Skin epidermis (tissue), 12 donors: Measurements from ENCODE around the gene PLA2G2D.

Source experiments
- H3K27ac ChIP-seq, 21 experiments: fragments of 200-600 bp; sonication (generic) in 11 of 21; one replicate each; pipeline ENCODE4 v1.5.0; 2020; ENCODE audit warnings: mild to moderate bottlenecking in 3 of 21, inconsistent platforms in 2 of 21, moderate library complexity in 2 of 21
- H3K4me3 ChIP-seq, 7 experiments: fragments of 200-600 bp; sonication (generic) in 2 of 7; one replicate each; pipeline ENCODE4 v1.5.0; 2020; ENCODE audit warnings: inconsistent platforms in 2 of 7, mild to moderate bottlenecking in 2 of 7, moderate library complexity in 1 of 7

The PLA2G2D gene

GRCh38 chr1:20119347-20119746 is at the start of gene PLA2G2D:
Gene PLA2G2D (minus strand): TSS chr1:20119536. CDS start chr1:20119498, 38 bp downstream.
- H3K27ac ChIP-seq: no peak within 1 kb of the TSS
- no peak within 1 kb of the TSS for H3K4me3 ChIP-seq

- H3K4me3 ChIP-seq: no peak overlapping the region
- H3K27ac ChIP-seq: no peak overlapping the region
These were observed 49.5 kb upstream of the PLA2G2D start for GRCh38 chr1:20168564-20169491.

- H3K27ac ChIP-seq: no peak overlapping the region
These were observed 47.8 kb upstream of the PLA2G2D start for GRCh38 chr1:20167126-20167525.

GRCh38 chr1:20166051-20166450 is 46.7 kb upstream of the PLA2G2D start:
- H3K27ac ChIP-seq: no peak overlapping the region
- no peak overlapping the region for H3K4me3 ChIP-seq

More at GRCh38 chr1:20167126-20167525, 47.8 kb upstream of the PLA2G2D start:
- H3K4me3 ChIP-seq: no peak overlapping the region

- H3K27ac ChIP-seq: no peak overlapping the region
These were observed 46.2 kb upstream of the PLA2G2D start for GRCh38 chr1:20165522-20165951.

GRCh38 chr1:20164694-20165202 is 45.4 kb upstream of the PLA2G2D start:
- no peak overlapping the region for H3K4me3 ChIP-seq
- H3K27ac ChIP-seq: no peak overlapping the region

More at GRCh38 chr1:20165522-20165951, 46.2 kb upstream of the PLA2G2D start:
- no peak overlapping the region for H3K4me3 ChIP-seq

GRCh38 chr1:20160034-20160433 is 40.7 kb upstream of the PLA2G2D start:
- Histone ChIP-seq H3K4me3 (no peak overlapping the region), H3K27ac (no peak overlapping the region)

- Histone ChIP-seq H3K4me3 (no peak overlapping the region), H3K27ac (no peak overlapping the region)
These were observed 39.2 kb upstream of the PLA2G2D start for GRCh38 chr1:20158358-20159070.

GRCh38 chr1:20154301-20154831 is 35.0 kb upstream of the PLA2G2D start:
- peak overlapping the region in 6 of 21 experiments; percentile 4 to 81 (median 24) for H3K27ac ChIP-seq

GRCh38 chr1:20153000-20153418 is 33.7 kb upstream of the PLA2G2D start:
- no peak overlapping the region for H3K4me3 ChIP-seq
- H3K27ac ChIP-seq: peak overlapping the region in 16 of 21 experiments; percentile 11 to 84 (median 56)

More at GRCh38 chr1:20154301-20154831, 35.0 kb upstream of the PLA2G2D start:
- no peak overlapping the region for H3K4me3 ChIP-seq

GRCh38 chr1:20152599-20152930 is 33.2 kb upstream of the PLA2G2D start:
- peak overlapping the region in 16 of 21 experiments; percentile 11 to 84 (median 56) for H3K27ac ChIP-seq
- no peak overlapping the region for H3K4me3 ChIP-seq

- H3K4me3 ChIP-seq: peak overlapping the region in 6 of 7 experiments; percentile 3 to 30 (median 22)
- peak overlapping the region in 17 of 21 experiments; percentile 11 to 84 (median 56) for H3K27ac ChIP-seq
These were observed 32.7 kb upstream of the PLA2G2D start for GRCh38 chr1:20151906-20152598.

GRCh38 chr1:20150969-20151368 is 31.6 kb upstream of the PLA2G2D start:
- Histone ChIP-seq H3K27ac (no peak overlapping the region), H3K4me3 (no peak overlapping the region)

- H3K27ac ChIP-seq: no peak overlapping the region
- no peak overlapping the region for H3K4me3 ChIP-seq
These were observed 31.0 kb upstream of the PLA2G2D start for GRCh38 chr1:20150326-20150705.

- H3K4me3 ChIP-seq: no peak overlapping the region
- H3K27ac ChIP-seq: no peak overlapping the region
These were observed 30.4 kb upstream of the PLA2G2D start for GRCh38 chr1:20149601-20150325.

- H3K4me3 ChIP-seq: no peak overlapping the region
- no peak overlapping the region for H3K27ac ChIP-seq
These were observed 29.5 kb upstream of the PLA2G2D start for GRCh38 chr1:20148571-20149500.

- no peak overlapping the region for H3K27ac ChIP-seq
These were observed 28.7 kb upstream of the PLA2G2D start for GRCh38 chr1:20147846-20148570.

More at GRCh38 chr1:20147846-20148570, 28.7 kb upstream of the PLA2G2D start:
- no peak overlapping the region for H3K4me3 ChIP-seq
